GM19463 (cell line): ENCODE results near the gene ADAM10.

Experiments
- ATAC-seq: cut with Tn5 transposase; IDR thresholded peaks from one replicate; pipeline ENCODE4 v1.9.1; 2021; ENCODE audit warnings: mild to moderate bottlenecking, moderate library complexity; ENCODE audit not compliant: unreplicated experiment

Gene ADAM10

GRCh38 chr15:58755956-58756355 lies 6.4 kb upstream of the ADAM10 start:
- ATAC-seq = no peak

- no peak for ATAC-seq
Measured at GRCh38 chr15:58755350-58755749, 5.8 kb upstream of the ADAM10 start.

- ATAC-seq = no peak
Measured at GRCh38 chr15:58752716-58753115, 3.2 kb upstream of the ADAM10 start.

GRCh38 chr15:58748852-58749531 lies 515 bp downstream of the ADAM10 start:
- ATAC-seq = peak; percentile 17

- ATAC-seq = no peak
Measured at GRCh38 chr15:58748040-58748851, 1.3 kb downstream of the ADAM10 start.

- ATAC-seq = no peak
Measured at GRCh38 chr15:58746174-58746573, 3.3 kb downstream of the ADAM10 start.

GRCh38 chr15:58742819-58743502 lies 6.5 kb downstream of the ADAM10 start:
- ATAC-seq = no peak

GRCh38 chr15:58742022-58742813 lies 7.3 kb downstream of the ADAM10 start:
- ATAC-seq = no peak

GRCh38 chr15:58741032-58741431 lies 8.5 kb downstream of the ADAM10 start:
- no peak for ATAC-seq

GRCh38 chr15:58740436-58740835 lies 9.1 kb downstream of the ADAM10 start:
- ATAC-seq = no peak

GRCh38 chr15:58738046-58738707 lies 11.3 kb downstream of the ADAM10 start:
- ATAC-seq = no peak

- no peak for ATAC-seq
Measured at GRCh38 chr15:58737298-58737697, 12.2 kb downstream of the ADAM10 start.

GRCh38 chr15:58736018-58736643 lies 13.4 kb downstream of the ADAM10 start:
- no peak for ATAC-seq

GRCh38 chr15:58734859-58735258 lies 14.6 kb downstream of the ADAM10 start:
- ATAC-seq = no peak

- no peak for ATAC-seq
Measured at GRCh38 chr15:58732625-58733363, 16.7 kb downstream of the ADAM10 start.

GRCh38 chr15:58731756-58732535 lies 17.6 kb downstream of the ADAM10 start:
- ATAC-seq = no peak

- ATAC-seq = no peak
Measured at GRCh38 chr15:58726867-58727266, 22.6 kb downstream of the ADAM10 start.

- peak; percentile 89 for ATAC-seq
Measured at GRCh38 chr15:58724466-58724865, 25.0 kb downstream of the ADAM10 start.

GRCh38 chr15:58717357-58717756 lies 32.1 kb downstream of the ADAM10 start:
- no peak for ATAC-seq
